IMR-90 (cell line): ENCODE measurements around the gene ATF5. TPM values are rescaled to one million over a fixed set of nuclear protein-coding genes. Genes with fewer than 3 reads are reported as not detected.

Experiments used
- ATAC-seq: fragments of 200-7000 bp; cut with Tn5 transposase; 2 replicates; pipeline ENCODE4 v1.9.1; 2020; ENCODE audit warnings: low read depth, mild to moderate bottlenecking, moderate library complexity
- BruUV-seq: library from RNA; stranded (reverse); fragments of 400-500 nt; replicated peaks from 2 replicates; lab custom pipeline; 2021; lab: Mats Ljungman, UMichigan
- CTCF ChIA-PET: fragments of 300-600 bp; formaldehyde crosslinking; extraction: SDS; loops from one replicate; lab custom pipeline; 2021; ENCODE audit warnings: antibody characterized with exemption; lab: Yijun Ruan, JAX
- POLR2A ChIA-PET: fragments of 300-600 bp; sonication (Branson Sonifier 250); formaldehyde crosslinking; loops from one replicate; lab custom pipeline; 2022; ENCODE audit warnings: antibody characterized with exemption; ENCODE audit not compliant: unreplicated experiment; lab: Charles Lee
- DNase-seq: peaks from one replicate; pipeline ENCODE4 v3.0.0; 2013
- H2AFZ ChIP-seq: replicated peaks from 2 replicates; pipeline ENCODE3; 2013; ENCODE audit warnings: low read length, mild to moderate bottlenecking; ENCODE audit not compliant: poor library complexity
- H2AK5ac ChIP-seq: 2 replicates; pipeline ENCODE4 v1.6.1; 2013; ENCODE audit warnings: low read depth, low read length, inconsistent platforms
- H2AK9ac ChIP-seq: replicated peaks from 2 replicates; pipeline ENCODE3; 2013; ENCODE audit warnings: mild to moderate bottlenecking, low read depth, low read length, moderate library complexity; ENCODE audit not compliant: poor library complexity
- H2BK120ac ChIP-seq: 2 replicates; pipeline ENCODE4 v1.6.1; 2013; ENCODE audit warnings: low read depth, low read length, inconsistent platforms
- H2BK15ac ChIP-seq: 3 replicates; pipeline ENCODE4 v1.6.1; 2013; ENCODE audit warnings: low read depth, low read length, inconsistent platforms
- H2BK20ac ChIP-seq: 2 replicates; pipeline ENCODE4 v1.6.1; 2013; ENCODE audit warnings: low read depth, mild to moderate bottlenecking, inconsistent platforms, low read length, moderate library complexity
- H2BK5ac ChIP-seq: 2 replicates; pipeline ENCODE4 v1.6.1; 2013; ENCODE audit warnings: mild to moderate bottlenecking, low read depth, low read length, inconsistent platforms; ENCODE audit not compliant: poor library complexity, severe bottlenecking
- H3K14ac ChIP-seq: replicated peaks from 2 replicates; pipeline ENCODE4 v1.6.1; 2013; ENCODE audit warnings: low read depth, low read length, inconsistent platforms
- H3K18ac ChIP-seq: 2 replicates; pipeline ENCODE4 v1.6.1; 2013; ENCODE audit warnings: low read depth, low read length, control low read depth
- H3K23ac ChIP-seq: 2 replicates; pipeline ENCODE4 v1.6.1; 2013; ENCODE audit warnings: low read depth, low read length, inconsistent platforms
- H3K27ac ChIP-seq: 2 replicates; pipeline ENCODE4 v1.5.1; 2013; ENCODE audit warnings: mild to moderate bottlenecking, control low read depth, low read length; ENCODE audit not compliant: insufficient read depth
- H3K27me3 ChIP-seq: 2 replicates; pipeline ENCODE4 v1.6.1; 2013; ENCODE audit warnings: low read length; ENCODE audit not compliant: control insufficient read depth, insufficient read depth
- H3K36me3 ChIP-seq: 2 replicates; pipeline ENCODE4 v1.6.1; 2013; ENCODE audit warnings: low read length, mixed read lengths; ENCODE audit not compliant: control insufficient read depth, insufficient read depth
- H3K4ac ChIP-seq: 2 replicates; pipeline ENCODE4 v1.6.1; 2013; ENCODE audit warnings: low read depth, low read length, inconsistent platforms
- H3K4me1 ChIP-seq: 2 replicates; pipeline ENCODE4 v1.6.1; 2013; ENCODE audit warnings: low read length, mixed read lengths; ENCODE audit not compliant: control insufficient read depth, insufficient read depth
- H3K4me2 ChIP-seq: 2 replicates; pipeline ENCODE4 v1.6.1; 2013; ENCODE audit warnings: low read depth, mild to moderate bottlenecking, control low read depth, low read length, moderate library complexity
- H3K4me3 ChIP-seq: 2 replicates; pipeline ENCODE4 v1.5.1; 2013; ENCODE audit warnings: low read depth, mild to moderate bottlenecking, control low read depth, low read length, moderate library complexity; ENCODE audit not compliant: insufficient read depth
- H3K56ac ChIP-seq: 2 replicates; pipeline ENCODE4 v1.6.1; 2013; ENCODE audit warnings: low read length, inconsistent platforms; ENCODE audit not compliant: insufficient read depth; ENCODE audit errors: extremely low read depth
- H3K79me1 ChIP-seq, 2 experiments: 2 replicates each; pipeline ENCODE4 v1.6.1; 2013; ENCODE audit warnings: low read length in 2 of 2, inconsistent platforms in 1 of 2, low read depth in 1 of 2
- H3K9ac ChIP-seq: 2 replicates; pipeline ENCODE4 v1.6.1; 2013; ENCODE audit warnings: low read depth, low read length, control low read depth
- H3K9me1 ChIP-seq: 2 replicates; pipeline ENCODE4 v1.6.1; 2013; ENCODE audit warnings: low read length, inconsistent platforms; ENCODE audit not compliant: insufficient read depth
- H3K9me3 ChIP-seq: 2 replicates; pipeline ENCODE4 v1.6.1; 2013; ENCODE audit warnings: low read length; ENCODE audit not compliant: control insufficient read depth, insufficient read depth
- H4K20me1 ChIP-seq: 2 replicates; pipeline ENCODE4 v1.6.1; 2013; ENCODE audit warnings: low read length, inconsistent platforms; ENCODE audit not compliant: insufficient read depth
- H4K5ac ChIP-seq: 2 replicates; pipeline ENCODE4 v1.6.1; 2013; ENCODE audit warnings: mild to moderate bottlenecking, low read depth, low read length, control low read depth
- H4K8ac ChIP-seq, 2 experiments: 2 replicates each; pipeline ENCODE4 v1.6.1; 2013; ENCODE audit warnings: low read depth in 2 of 2, low read length in 2 of 2, control low read depth in 1 of 2, inconsistent platforms in 1 of 2
- H4K91ac ChIP-seq: 2 replicates; pipeline ENCODE4 v1.6.1; 2013; ENCODE audit warnings: low read depth, low read length, inconsistent platforms; ENCODE audit not compliant: insufficient read depth
- CEBPB ChIP-seq: IDR thresholded peaks from 2 replicates; pipeline ENCODE4 v1.6.1; 2012; ENCODE audit warnings: low read depth, low read length, improper control_type of control experiment
- CHD1 ChIP-seq: IDR thresholded peaks from 2 replicates; pipeline ENCODE4 v1.6.1; 2012; ENCODE audit warnings: low read depth, low read length, improper control_type of control experiment
- MAZ ChIP-seq: IDR thresholded peaks from 2 replicates; pipeline ENCODE4 v1.6.1; 2012; ENCODE audit warnings: low read depth, mild to moderate bottlenecking, low read length, improper control_type of control experiment, moderate library complexity, borderline replicate concordance
- MXI1 ChIP-seq: IDR thresholded peaks from 2 replicates; pipeline ENCODE4 v1.6.1; 2012; ENCODE audit warnings: low read depth, mild to moderate bottlenecking, low read length, moderate library complexity, borderline replicate concordance
- NFE2L2 ChIP-seq: fragments of 150-350 bp; IDR thresholded peaks from 2 replicates; pipeline ENCODE4 v1.6.1; 2016; ENCODE audit warnings: low read depth, mild to moderate bottlenecking, low read length
- RAD21 ChIP-seq: IDR thresholded peaks from 2 replicates; pipeline ENCODE4 v1.6.1; 2012; ENCODE audit warnings: low read length, improper control_type of control experiment
- RCOR1 ChIP-seq: IDR thresholded peaks from 2 replicates; pipeline ENCODE4 v1.6.1; 2012; ENCODE audit warnings: mild to moderate bottlenecking, low read length, improper control_type of control experiment; ENCODE audit not compliant: insufficient replicate concordance
- RFX5 ChIP-seq: IDR thresholded peaks from 2 replicates; pipeline ENCODE4 v1.8.0; 2012; ENCODE audit warnings: low read depth, mild to moderate bottlenecking, low read length, moderate library complexity
- SMC3 ChIP-seq: fragments of 150-350 bp; IDR thresholded peaks from 2 replicates; pipeline ENCODE4 v1.6.1; 2016; ENCODE audit warnings: low read depth, mild to moderate bottlenecking, antibody characterized with exemption, low read length, moderate library complexity
- WGBS, 2 experiments: methylation state at CpG; one replicate each; pipeline versions ENCODE4 v1.1.5 to v1.1.7; 2013; ENCODE audit warnings: missing lambda C conversion rate in 2 of 2; ENCODE audit not compliant: insufficient read length in 1 of 2; ENCODE audit errors: extremely low coverage in 2 of 2; 5-methylcytosine and 5-hydroxymethylcytosine counted together
- dilution Hi-C: fragments of 300-500 bp; cut with HindIII; formaldehyde crosslinking; loops from one replicate; pipeline ENCODE4 v1.14.3; 2018; ENCODE audit warnings: low sequenced_read_pairs; ENCODE audit not compliant: unreplicated experiment
- in situ Hi-C: fragments of 300-500 bp; cut with MboI; formaldehyde crosslinking; loops from 3 replicates; pipeline ENCODE4 v1.14.3; 2019; ENCODE audit warnings: low sequenced_read_pairs, inconsistent platforms, mixed read lengths
- intact Hi-C: fragments of 100-400 bp; cut with micrococcal nuclease; formaldehyde crosslinking; loops from 2 replicates; pipeline ENCODE4 v1.10.0; 2022
- polyA plus RNA-seq, 3 experiments: library from polyadenylated mRNA; depleted of rRNA; stranded (reverse); fragments of >200 nt; gene quantifications; 2 replicates each; pipeline ENCODE4 v1.2.3, GENCODE V29; 2012; ENCODE audit warnings: low replicate concordance in 1 of 3
- total RNA-seq: library from RNA; depleted of rRNA; stranded (reverse); fragments of >200 nt; gene quantifications from 2 replicates; pipeline ENCODE4 v1.2.3, GENCODE V29; 2012
- TF ChIP-seq, protein P1 (sequence below): fragments of 150-350 bp; IDR thresholded peaks from 2 replicates; pipeline ENCODE4 v1.6.1; 2017; ENCODE audit warnings: mild to moderate bottlenecking, antibody characterized with exemption, low read length, low read depth

ATF5 gene
- total and polyA plus RNA-seq, 2 of the 4 experiments (the other 2 are of a cell fraction): 2.7 to 15.7 TPM

DNA sequence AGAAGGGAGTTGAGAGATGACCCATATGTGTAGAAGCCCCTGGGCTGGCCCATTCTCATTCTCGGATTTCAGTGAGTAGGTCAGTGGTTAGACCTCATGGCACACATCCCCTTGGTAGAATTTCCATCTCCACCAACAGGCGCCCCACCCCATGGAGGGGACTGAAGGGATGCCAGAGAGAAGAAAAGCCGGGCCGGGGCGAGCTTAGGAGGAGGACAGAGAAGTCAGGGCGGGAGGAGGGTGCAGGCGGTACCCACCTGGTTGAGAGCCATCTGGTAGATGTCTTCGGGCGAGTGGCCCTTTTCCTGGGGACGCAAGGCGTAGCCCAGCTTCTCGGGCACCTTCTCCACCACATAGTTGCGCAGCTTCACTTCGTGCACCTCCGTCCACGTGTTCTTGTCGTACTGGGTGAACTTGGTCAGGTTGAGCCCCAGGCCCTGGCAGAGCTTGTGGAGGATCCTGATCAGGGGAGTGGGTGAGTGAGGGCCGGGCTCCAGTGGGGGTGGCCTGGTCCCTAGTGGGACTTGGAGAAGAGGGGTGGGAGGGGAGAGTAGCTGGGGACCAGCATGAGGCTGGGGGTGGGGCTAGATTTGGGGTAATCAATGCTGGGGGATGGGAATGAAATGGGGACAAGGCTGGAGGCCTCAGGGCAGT, 34.9 kb upstream of the ATF5 start:
- no peak overlapping the region for H4K8ac ChIP-seq
- WGBS, 2 experiments: 88% methylated on average over 5 of the region's 18 CpGs; no CpG with 5 or more reads in 1 of the 2 experiments
- no peak overlapping the region for H3K4me3 ChIP-seq
- no peak overlapping the region for H3K4me2 ChIP-seq
- TF ChIP-seq, protein P1, sequence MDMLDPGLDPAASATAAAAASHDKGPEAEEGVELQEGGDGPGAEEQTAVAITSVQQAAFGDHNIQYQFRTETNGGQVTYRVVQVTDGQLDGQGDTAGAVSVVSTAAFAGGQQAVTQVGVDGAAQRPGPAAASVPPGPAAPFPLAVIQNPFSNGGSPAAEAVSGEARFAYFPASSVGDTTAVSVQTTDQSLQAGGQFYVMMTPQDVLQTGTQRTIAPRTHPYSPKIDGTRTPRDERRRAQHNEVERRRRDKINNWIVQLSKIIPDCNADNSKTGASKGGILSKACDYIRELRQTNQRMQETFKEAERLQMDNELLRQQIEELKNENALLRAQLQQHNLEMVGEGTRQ: no peak
- TF ChIP-seq MAZ: no peak
- no peak for TF ChIP-seq RFX5
- no peak for TF ChIP-seq RAD21
- no peak for TF ChIP-seq CEBPB
- TF ChIP-seq RCOR1: no peak
- no peak for TF ChIP-seq SMC3
- no peak for TF ChIP-seq CHD1
- TF ChIP-seq NFE2L2: no peak
- TF ChIP-seq MXI1: no peak
- no peak overlapping the region for H2BK120ac ChIP-seq
- H3K79me1 ChIP-seq: no peaks in the 10 kb centered on the region
- H4K5ac ChIP-seq: no peak overlapping the region
- no peak overlapping the region for H2AK9ac ChIP-seq
- in situ Hi-C loops (no loop called here), dilution Hi-C loops (no loop called here), intact Hi-C loops (no loop called here)
- H3K36me3 ChIP-seq: no peaks in the 10 kb centered on the region; the same call in 1 of the 2 replicates
- no peaks in the 10 kb centered on the region for H4K20me1 ChIP-seq
- no peak overlapping the region for H3K27ac ChIP-seq
- DNase-seq (no peak), ATAC-seq (no peak)
- BruUV-seq: no TSS peak
- H3K9me3 ChIP-seq: no peaks in the 10 kb centered on the region
- H3K23ac ChIP-seq: no peak overlapping the region
- no peak overlapping the region for H3K56ac ChIP-seq
- no peak overlapping the region; the same call in 1 of the 2 replicates for H2AK5ac ChIP-seq
- ChIA-PET CTCF (no interaction called here), POLR2A (no interaction called here)
- no peak overlapping the region for H2AFZ ChIP-seq
- H3K4ac ChIP-seq: no peak overlapping the region
- no peak overlapping the region for H3K14ac ChIP-seq
- no peak overlapping the region for H4K91ac ChIP-seq
- H3K18ac ChIP-seq: no peak overlapping the region
- no peak overlapping the region for H2BK15ac ChIP-seq
- peaks cover 8% of the 10 kb centered on the region; the same call in 1 of the 2 replicates for H3K27me3 ChIP-seq
- peaks cover 10% of the 10 kb centered on the region for H3K4me1 ChIP-seq
- no peak overlapping the region for H2BK5ac ChIP-seq
- H3K9ac ChIP-seq: no peak overlapping the region
- no peak overlapping the region for H2BK20ac ChIP-seq
- no peaks in the 10 kb centered on the region for H3K9me1 ChIP-seq
